Stimulated activated CD8-positive, alpha-beta memory T cell treated with anti-CD3 and anti-CD28 coated beads, Interleukin-12 subunit alpha, Interleukin-12 subunit beta, amount 100 ng/mL, for 1 hour (primary cell): ENCODE measurements around the gene PUM1.
"Not testable (repeated sequence)": the region's sequence is repeated elsewhere in the genome, so short reads cannot be mapped to it uniquely, and the experiment has no call there.

Experiments
- DNase-seq: peaks from one replicate; pipeline ENCODE4 v3.0.0-alpha.2; 2020; ENCODE audit warnings: low read depth

Gene PUM1

DNA sequence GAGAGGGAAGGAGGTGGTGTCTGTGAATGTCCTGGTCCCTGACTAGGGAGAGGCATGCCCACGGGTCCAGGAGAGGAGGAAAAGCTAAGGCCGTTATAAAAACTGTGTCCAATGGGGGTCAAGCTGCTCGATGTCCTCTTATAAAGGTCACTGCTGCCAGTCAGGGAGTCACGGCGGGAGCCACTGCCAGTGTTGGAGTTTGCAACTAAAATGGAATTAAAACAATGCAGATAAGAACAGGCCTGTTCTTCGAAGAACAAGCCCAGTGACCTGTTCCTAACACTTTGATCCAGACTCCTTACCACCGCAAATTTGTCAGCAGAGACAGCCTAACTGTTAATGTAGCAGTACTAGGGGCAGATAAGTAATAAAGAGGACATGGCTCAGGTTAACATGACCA is 100.8 kb downstream of the PUM1 start:
- no peak for DNase-seq

DNA sequence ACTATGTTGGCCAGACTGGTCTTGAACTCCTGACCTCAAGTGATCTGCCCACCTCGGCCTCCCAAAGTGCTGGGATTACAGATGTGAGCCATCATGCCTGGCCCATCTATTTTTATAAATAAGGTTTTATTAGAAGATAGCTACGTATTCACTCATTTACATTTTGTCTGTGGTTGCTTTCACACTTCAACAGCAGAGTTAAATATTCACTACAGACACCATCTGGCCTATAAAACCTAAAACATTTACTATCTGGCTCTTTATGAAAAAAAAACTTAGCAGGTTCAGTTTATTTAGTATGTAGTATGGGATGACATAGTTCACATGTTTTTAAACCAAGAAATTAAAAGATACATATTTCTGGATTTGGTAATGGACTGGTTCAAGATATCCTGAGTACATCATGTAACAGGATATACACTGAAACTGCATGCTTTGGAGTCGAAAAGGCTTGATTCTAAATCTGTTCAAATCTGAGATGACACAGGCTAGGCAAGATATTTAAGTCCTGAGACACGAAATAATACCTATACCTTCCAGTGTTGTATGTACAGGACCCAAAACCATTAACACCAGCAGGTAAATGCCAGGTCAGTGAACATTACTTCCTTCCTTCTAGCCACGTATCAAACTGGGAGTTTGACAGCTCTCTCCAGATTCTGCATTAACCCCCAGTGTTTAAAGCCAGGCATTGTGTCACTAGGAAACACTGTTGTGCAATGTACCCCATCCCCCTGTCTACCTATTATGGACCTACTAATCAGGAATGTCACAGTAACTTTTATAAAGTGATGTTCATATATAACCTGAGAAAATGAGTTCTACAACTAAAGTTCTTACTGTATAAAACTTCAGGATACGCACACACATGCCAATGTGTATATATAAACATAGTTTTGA is 102.7 kb downstream of the PUM1 start:
- no peak for DNase-seq

DNA sequence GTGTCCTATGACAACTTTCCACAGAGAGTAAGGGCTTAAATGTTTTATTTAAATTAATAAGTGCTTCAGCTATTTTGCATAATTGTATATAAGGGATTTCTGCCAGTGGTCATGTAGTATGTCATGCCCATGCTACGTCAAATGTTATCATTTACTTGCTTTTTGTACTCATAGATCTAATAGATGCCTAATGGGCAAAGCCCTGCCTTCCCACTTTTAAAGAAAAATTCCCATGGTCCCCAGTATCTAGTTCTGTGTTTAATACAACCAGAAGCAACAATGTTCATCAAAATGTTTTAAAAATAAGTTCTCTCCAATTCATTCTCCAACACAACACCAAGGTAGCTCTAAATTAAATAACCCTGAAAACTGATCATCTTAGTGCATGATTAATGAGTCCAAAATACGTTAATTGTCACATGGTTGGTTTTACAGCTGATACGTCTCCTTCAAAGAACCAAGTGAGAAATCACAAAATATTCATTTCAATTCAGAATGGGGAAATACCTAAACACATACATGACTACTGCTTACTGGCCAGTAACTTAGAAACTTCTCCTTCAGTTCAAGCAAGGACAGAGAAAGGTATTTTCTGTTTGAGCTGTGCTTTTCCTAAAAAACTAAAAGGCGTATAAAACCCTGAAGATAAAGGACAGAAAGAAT is 107.8 kb downstream of the PUM1 start:
- no peak for DNase-seq

DNA sequence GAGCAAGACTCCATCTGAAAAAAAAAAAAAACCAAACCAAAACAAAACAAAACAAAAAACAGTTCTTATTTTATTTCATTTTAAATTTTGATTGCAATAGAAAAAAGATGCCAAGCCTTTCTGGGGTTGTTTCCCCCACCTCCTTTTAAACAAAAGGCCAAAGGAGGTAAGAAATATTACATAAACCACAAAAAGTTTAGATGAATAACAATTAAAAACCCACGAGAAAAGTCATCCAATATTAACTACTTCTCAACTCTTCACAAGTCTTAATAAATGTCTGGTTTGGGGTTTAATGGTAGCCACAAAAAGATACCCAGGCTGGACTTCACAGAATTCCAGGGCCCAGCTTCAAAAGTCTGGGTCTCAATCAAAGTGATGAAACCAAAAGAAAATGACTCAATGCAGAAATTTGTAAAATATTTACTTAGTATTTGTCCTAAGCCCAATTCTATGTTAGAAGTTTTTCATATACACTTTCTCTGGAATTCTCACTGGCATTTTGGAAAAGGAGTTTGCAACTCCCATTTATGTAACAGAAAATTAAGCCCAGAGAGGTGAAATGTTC is 110.0 kb downstream of the PUM1 start:
- DNase-seq: no peak

DNA sequence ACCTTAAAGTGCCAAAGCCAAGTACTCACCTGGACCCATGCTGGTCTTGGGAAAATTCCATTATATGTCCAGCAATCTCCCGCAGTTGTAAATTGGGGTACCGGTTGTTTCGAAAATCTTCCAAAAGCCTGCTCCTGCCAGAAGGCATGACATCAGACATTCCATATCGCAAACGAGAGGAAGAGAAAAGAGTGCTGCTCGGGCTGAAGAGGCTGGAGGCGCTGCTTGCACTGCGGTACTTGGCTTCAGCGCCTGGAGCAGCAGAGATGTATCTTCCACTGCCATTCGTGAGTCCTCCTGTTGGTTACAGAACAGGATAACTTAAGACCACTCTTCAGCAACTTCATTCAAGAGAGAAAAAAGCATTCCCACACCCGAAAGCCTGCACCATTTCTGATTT is 111.8 kb downstream of the PUM1 start:
- no peak for DNase-seq

DNA sequence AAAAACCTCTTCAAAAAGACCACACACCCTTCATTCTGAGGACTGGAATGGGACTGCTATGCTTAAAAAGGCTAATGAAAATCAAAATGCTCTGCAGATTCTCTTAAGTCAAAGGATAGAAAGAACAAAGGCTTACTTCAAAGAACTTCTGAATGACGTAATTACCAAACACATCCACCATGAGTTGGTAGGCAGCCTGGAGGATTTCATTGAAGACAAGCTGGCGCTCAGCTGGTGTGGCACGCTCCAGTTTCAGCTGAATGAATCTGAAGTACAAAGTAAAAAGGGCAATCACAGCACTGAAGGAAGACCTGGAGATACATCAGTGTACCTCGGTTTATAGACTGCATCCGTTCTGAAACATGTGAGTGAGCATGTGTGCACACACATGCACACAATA is 113.4 kb downstream of the PUM1 start:
- DNase-seq: no peak

DNA sequence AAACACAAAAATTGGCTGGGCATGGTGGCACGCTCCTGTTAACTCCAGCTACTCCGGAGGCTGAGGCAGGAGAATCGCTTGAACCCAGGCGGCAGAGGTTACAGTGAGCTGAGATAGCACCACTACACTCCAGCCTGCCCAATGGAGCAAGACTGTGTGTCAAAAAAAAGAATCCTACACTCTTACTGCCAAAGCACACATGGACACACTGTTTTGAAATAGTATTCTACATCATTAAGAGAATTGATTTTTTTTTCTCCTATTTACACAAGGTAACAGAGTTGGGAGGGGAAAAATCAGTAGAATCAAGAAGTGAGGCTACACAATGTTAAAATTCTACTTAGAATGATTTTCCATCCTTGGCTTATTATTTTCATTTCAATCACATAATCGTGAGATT is 114.8 kb downstream of the PUM1 start:
- no peak for DNase-seq

DNA sequence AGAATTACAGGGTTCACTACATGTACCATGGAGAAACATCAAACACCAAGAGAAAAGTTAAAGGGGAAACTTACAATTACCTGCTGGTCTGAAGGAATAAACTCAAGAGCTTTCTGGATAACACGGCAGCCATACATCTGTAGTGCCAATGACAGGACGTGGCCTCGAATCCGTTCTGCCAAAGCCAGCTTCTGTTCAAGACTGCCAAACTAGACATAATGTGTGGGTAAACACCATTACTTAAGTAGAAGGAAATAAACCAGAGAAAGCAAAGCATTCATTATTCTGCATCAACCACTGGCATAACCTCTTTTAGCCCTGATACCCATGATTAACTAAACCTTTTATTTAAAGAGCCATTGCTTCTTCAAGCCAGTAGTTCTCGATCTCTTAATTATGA is 115.5 kb downstream of the PUM1 start:
- no peak for DNase-seq

DNA sequence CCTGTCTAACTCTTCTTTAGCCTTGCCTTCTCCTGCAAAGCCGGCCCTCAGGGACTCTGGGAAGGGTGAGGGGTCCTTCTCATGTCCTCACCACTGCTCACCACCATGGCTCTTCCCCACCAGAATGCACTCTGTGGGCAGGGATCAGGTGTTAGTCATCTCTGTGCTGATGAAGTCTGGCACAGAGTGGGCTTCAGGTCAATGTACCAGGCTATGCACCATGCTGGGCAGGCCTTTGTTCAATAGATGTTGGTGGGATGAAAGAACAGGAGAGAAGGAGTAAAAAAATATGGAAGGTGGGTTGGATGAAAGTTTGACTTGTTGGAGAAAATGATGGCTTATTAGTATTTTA is 116.1 kb downstream of the PUM1 start:
- not testable (repeated sequence) for DNase-seq

DNA sequence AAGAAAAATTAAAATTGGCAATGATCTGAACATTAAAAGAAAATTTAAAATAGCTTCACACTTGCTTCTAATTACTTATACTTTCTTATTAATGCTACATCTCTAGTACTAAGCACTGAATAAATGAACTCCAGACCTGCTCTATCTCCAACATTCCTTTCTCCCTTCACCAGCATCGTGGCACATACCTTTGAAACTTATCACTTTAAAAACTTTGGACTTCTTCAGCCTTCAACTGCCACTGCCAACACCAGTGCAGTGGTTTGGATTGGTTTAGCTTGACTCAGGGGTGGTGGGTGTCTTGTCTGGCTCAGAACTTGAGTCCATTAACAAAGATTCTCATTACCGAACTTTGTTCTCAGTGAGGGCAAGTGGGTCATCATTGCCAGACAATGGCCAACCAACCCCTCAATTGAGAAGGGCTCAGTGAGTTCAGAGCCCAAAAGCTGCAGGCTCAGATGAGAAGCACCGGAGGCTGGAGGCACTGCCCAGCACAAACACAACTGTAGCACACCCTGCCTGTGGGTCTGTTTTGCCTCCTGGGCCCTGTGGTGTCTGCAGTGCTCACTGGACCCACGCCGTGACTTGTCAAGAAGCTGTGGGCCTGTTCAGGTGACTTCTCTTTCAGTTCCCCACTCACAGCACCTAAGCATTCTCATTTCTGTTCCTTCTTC is 116.6 kb downstream of the PUM1 start:
- DNase-seq: not testable (repeated sequence)

DNA sequence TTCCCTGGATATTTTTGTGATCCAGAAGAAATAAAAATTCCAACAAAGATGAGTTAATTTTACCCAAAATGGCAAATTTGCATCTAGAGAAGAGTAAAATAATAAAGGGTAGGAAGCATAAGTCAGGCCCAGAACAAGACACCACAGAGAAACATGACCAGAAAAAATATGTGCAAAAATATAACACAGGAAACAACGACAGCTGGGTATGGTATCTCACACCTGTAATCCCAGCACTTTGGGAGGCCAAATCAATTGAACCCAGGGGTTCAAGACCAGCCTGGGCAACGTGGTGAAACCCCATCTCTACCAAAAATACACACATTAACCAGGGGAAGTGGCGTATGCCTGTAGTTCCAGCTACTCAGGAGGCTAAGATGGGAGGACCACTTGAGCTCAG is 117.2 kb downstream of the PUM1 start:
- DNase-seq: no peak

DNA sequence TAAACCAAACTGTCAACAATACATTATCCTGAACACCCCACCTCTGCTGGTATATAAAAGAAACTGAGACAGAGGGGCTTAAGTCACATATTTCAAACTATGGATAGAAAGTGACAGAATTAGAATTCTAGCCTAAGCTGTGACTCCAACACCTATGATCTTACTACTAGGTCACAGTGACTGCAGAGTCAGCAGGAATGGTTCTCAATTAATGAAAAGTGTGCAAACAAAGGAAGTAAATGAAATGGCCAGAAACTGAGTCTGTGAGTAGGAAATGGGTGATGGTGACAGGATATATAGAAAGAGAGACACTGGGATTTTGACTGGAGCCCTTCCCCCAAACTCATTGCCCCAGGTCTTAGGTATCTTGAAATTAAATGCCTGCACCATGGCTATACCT is 118.3 kb downstream of the PUM1 start:
- no peak for DNase-seq

DNA sequence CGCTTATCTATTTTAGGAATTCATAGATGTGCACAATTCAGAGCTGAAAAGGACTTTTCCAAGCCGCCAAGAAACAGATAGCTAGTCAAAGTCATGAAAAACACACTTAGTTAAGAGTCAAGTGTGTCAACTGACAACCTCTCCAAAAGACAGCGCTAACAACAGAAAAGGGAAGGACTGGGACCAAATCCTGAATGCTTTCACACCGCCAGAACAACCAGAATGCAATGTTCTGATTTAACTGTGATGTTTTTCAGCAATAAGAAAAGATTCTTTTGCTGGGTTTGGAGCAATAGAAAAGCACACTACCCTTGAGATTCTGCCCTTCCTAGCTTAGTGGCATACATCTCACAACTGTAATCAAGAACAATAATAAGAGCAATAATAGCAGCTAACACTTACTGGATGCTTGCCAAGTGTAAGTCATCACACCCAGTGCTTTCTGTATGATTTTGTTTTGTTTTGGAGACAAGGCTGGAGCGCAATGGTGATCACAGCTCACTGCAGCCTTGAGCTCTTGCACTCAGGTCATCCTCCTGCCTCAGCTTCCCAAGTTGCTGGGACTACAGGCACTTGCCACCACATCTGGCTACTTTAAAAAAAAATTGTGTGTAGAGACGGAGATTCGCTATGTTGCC is 123.1 kb downstream of the PUM1 start:
- no peak for DNase-seq

DNA sequence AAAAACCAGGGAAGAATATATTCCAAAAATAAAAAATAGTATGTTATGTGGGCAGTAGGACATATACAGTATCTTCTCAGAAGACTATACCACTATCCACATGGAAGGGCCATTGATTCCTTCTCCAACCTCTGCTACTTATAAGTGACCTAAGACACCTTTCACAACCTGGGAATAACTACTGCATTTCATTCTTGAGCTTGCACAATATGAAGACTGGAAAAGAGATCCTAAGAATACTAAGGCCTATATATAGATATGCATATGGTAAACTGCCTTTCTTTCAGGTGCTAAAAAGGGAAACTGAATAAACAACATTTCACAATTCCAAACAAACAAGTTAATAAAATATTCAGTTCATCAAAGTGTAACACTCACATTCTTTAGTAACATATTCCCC is 125.0 kb downstream of the PUM1 start:
- DNase-seq: no peak

DNA sequence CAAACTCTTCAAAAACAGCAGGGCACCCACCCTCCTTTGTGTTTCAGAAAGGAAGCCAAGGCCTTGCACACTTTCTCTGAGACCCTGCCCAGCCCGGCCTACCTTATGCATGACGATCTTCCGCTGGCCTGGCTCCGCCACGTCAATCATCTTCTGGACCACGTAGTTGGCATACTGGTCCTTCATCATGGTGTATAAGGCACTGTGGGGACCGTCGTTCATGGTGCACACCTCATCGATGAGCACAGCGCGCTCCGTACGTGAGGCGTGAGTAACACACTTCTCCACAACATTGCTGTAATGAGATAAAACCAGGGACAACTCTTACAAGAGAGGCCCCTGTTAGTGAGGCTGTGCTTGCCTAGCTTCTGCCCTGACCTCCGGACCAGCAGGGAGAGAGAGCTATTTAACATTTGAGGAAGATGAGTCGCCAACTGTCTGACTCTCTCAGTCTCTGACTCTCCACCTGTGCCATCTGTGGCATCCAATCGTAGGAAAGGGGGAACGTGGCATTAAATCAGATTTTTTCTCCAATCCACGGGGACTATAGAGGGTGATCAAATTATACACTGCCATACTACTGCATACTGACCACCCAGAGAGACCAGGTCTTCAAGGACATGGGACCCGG is 128.9 kb downstream of the PUM1 start:
- no peak for DNase-seq

DNA sequence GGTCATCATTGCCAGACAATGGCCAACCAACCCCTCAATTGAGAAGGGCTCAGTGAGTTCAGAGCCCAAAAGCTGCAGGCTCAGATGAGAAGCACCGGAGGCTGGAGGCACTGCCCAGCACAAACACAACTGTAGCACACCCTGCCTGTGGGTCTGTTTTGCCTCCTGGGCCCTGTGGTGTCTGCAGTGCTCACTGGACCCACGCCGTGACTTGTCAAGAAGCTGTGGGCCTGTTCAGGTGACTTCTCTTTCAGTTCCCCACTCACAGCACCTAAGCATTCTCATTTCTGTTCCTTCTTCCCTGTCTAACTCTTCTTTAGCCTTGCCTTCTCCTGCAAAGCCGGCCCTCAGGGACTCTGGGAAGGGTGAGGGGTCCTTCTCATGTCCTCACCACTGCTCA is 129.8 kb downstream of the PUM1 start:
- DNase-seq: not testable (repeated sequence)

DNA sequence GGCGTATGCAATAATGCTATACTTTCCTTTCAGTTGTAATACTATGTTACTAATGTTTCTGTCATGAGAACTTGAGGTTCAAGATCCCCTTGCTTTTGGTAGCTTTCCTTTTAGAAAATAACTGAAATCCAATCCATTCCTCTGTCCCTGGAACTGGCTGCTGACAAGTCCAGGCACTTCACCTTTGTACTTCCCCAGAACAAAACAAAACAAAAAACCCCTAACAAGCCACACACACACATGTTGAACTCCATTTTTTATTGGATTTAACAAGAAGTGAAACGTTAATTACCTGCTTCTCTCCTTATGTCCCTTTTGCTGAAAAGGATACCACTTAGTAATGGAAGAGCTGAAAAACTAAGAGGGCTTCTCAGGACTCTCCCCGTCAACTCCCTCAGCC is 130.9 kb downstream of the PUM1 start:
- DNase-seq: no peak

DNA sequence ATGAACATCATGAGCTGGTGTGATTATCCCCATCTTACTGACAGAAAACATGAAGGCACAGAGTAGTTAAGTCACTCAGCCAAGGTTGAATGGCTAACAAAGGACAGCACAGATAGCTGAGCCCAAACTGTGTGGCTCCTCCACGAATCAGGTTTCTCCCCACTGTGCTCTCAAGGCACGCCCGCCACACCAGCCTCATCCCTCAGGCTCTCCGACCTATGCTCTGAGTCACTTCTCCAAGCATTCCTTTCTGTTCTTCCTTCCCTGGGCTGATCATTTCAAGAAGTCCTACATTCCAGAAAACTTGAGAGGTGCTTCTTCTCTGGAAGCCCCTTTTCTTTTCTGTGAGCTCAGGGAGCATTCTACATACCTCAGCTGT is 131.7 kb downstream of the PUM1 start:
- DNase-seq: no peak

DNA sequence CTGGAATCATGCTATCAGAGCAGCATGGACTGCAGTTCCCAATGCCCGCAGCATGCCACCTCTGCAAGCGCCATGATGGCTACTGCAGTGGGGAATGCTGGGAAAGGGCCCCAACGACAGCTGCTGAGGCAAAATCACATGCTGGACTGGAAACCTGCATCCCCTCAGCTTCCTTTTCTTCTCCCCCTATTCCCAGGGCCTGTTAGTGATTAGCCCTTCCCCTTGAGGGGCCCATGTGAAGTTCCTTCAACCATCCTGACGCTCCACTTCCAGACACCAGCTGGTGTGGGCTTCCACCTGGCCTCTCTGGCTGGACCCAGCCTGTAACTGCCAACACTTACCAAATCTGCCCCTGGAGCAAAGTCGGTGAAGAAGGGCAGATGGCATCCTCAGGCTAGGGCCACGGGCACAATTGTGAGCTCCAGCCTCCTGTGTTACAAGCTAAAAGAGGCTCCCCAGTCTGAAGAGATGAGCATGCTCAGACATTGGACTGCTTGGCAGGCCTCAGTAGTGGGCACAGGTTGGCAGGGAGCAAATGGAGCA is 134.8 kb downstream of the PUM1 start:
- no peak for DNase-seq

DNA sequence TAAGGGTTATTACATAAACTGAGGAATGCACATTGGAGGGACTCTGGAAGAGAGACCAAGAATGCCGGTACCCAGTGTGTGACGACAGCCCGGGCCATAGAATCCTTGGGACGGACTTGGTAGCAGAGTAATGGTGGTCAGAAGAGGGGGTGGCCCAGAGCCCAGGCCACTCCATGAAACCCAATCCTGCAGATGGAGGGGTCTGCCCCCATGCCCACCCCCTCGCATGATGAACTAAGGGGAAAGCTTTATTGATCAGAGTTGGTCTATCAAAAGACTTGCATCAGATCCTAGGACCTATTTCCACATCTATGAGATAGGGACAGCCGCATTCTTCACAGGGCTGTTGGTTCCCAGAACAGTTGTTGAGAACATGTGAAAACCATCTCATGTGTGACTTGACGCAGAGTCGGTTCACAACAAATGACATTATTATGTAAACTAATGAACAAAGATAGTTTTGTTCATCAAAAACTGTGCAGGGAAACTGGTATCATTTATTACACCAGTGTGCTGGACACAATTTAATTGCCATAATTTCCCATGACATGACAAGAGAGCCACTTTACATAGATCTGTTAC is 135.5 kb downstream of the PUM1 start:
- no peak for DNase-seq
